GM13977 (cell line): ENCODE measurements around the gene SH3RF3.

Experiments used
- DNase-seq: peaks from one replicate; pipeline ENCODE4 v3.0.0; 2012; ENCODE audit warnings: low spot score
- CTCF ChIP-seq: IDR thresholded peaks from 2 replicates; pipeline ENCODE4 v1.5.1; 2012; ENCODE audit warnings: mild to moderate bottlenecking, control low read depth; ENCODE audit not compliant: insufficient read depth; ENCODE audit errors: extremely low read depth, missing control alignments
- in situ Hi-C: fragments of 300-500 bp; cut with MboI; formaldehyde crosslinking; loops from one replicate; pipeline ENCODE4 v1.12.0; 2022; ENCODE audit warnings: low sequenced_read_pairs, low pct_unique_long_range_greater_than_20kb, mixed read lengths, inconsistent platforms; ENCODE audit not compliant: unreplicated experiment

SH3RF3 gene

GRCh38 chr2:109298851-109299250, 169.8 kb downstream of the SH3RF3 start:
- in situ Hi-C loops: loop anchor here (25.0 kb wide), 1 partner anchor 112 kb away; no protein-coding TSS in a partner anchor
- no peak for TF ChIP-seq CTCF
- DNase-seq: no peak

- in situ Hi-C loops: loop anchor here (25.0 kb wide), 1 partner anchor 112 kb away; no protein-coding TSS in a partner anchor
- no peak for DNase-seq
- no peak for TF ChIP-seq CTCF
Measured at GRCh38 chr2:109299536-109299935, 170.5 kb downstream of the SH3RF3 start.

- in situ Hi-C loops: no loop called here
- no peak for TF ChIP-seq CTCF
- no peak for DNase-seq
Measured at GRCh38 chr2:109300582-109300981, 171.6 kb downstream of the SH3RF3 start.

GRCh38 chr2:109301746-109302145, 172.7 kb downstream of the SH3RF3 start:
- TF ChIP-seq CTCF: no peak
- in situ Hi-C loops: no loop called here
- no peak for DNase-seq

- no peak for TF ChIP-seq CTCF
- in situ Hi-C loops: no loop called here
- DNase-seq: no peak
Measured at GRCh38 chr2:109302319-109302718, 173.3 kb downstream of the SH3RF3 start.

GRCh38 chr2:109304242-109304641, 175.2 kb downstream of the SH3RF3 start:
- in situ Hi-C loops: no loop called here
- no peak for TF ChIP-seq CTCF
- no peak for DNase-seq
